ENCODE results near the gene DOCK8.

The DOCK8 gene

GRCh38 chr9:486156-486555, 271.5 kb downstream of the DOCK8 start:
- Histone ChIP-seq H3K27me3 (ENCODE audit: insufficient read depth, low read length) (no peaks in the 10 kb centered on the region), H3K4me1 (ENCODE audit: insufficient read depth, low read length) (no peaks in the 10 kb centered on the region), H3K4me3 (ENCODE audit: low read length) (no peak overlapping the region), H3K9me3 (ENCODE audit: insufficient read depth, low read depth, low read length) (0 out of 2 replicates have a peak, but pooled peaks cover 8% of the 10 kb centered on the region), H3K36me3 (ENCODE audit: insufficient read depth, low read length) (no peaks in the 10 kb centered on the region), H3K9ac (ENCODE audit: low read depth, low read length) (no peak overlapping the region), H3K27ac (ENCODE audit: low read depth, low read length) (no peak overlapping the region)
- 96% methylated on average over 3 of the region's 4 CpGs for WGBS

- H3K27ac ChIP-seq (ENCODE audit: low read depth, low read length), result no peak overlapping the region
- H3K4me3 ChIP-seq (ENCODE audit: low read length), result no peak overlapping the region
- no peaks in the 10 kb centered on the region for H3K4me1 ChIP-seq (ENCODE audit: insufficient read depth, low read length)
- H3K27me3 ChIP-seq (ENCODE audit: insufficient read depth, low read length), result no peaks in the 10 kb centered on the region
- no peaks in the 10 kb centered on the region for H3K36me3 ChIP-seq (ENCODE audit: insufficient read depth, low read length)
- WGBS, result 92% methylated on average over 2 of the region's 2 CpGs
- no peak overlapping the region for H3K9ac ChIP-seq (ENCODE audit: low read depth, low read length)
- H3K9me3 ChIP-seq (ENCODE audit: insufficient read depth, low read depth, low read length), result 0 out of 2 replicates have a peak, but pooled peaks cover 8% of the 10 kb centered on the region
Observed at GRCh38 chr9:487429-487828, 272.8 kb downstream of the DOCK8 start.

- no peak overlapping the region for H3K9ac ChIP-seq (ENCODE audit: low read depth, low read length)
Observed at GRCh38 chr9:488448-488847, 273.8 kb downstream of the DOCK8 start.

GRCh38 chr9:489198-490197, 274.8 kb downstream of the DOCK8 start:
- no peak overlapping the region for H3K4me3 ChIP-seq (ENCODE audit: low read length)
- H3K27me3 ChIP-seq (ENCODE audit: insufficient read depth, low read length), result no peaks in the 10 kb centered on the region
- no peak overlapping the region for H3K9ac ChIP-seq (ENCODE audit: low read depth, low read length)
- H3K27ac ChIP-seq (ENCODE audit: low read depth, low read length), result no peak overlapping the region
- H3K36me3 ChIP-seq (ENCODE audit: insufficient read depth, low read length), result no peaks in the 10 kb centered on the region
- no peaks in the 10 kb centered on the region for H3K4me1 ChIP-seq (ENCODE audit: insufficient read depth, low read length)
- 0 out of 2 replicates have a peak, but pooled peaks cover 4% of the 10 kb centered on the region for H3K9me3 ChIP-seq (ENCODE audit: insufficient read depth, low read depth, low read length)
- 93% methylated on average over 6 of the region's 7 CpGs for WGBS

More at GRCh38 chr9:488448-488847, 273.8 kb downstream of the DOCK8 start:
- no peak overlapping the region for H3K4me3 ChIP-seq (ENCODE audit: low read length)
- H3K36me3 ChIP-seq (ENCODE audit: insufficient read depth, low read length), result no peaks in the 10 kb centered on the region
- WGBS, result 84% methylated on average over 2 of the region's 2 CpGs
- H3K27ac ChIP-seq (ENCODE audit: low read depth, low read length), result no peak overlapping the region
- H3K27me3 ChIP-seq (ENCODE audit: insufficient read depth, low read length), result no peaks in the 10 kb centered on the region
- no peaks in the 10 kb centered on the region for H3K4me1 ChIP-seq (ENCODE audit: insufficient read depth, low read length)
- H3K9me3 ChIP-seq (ENCODE audit: insufficient read depth, low read depth, low read length), result 0 out of 2 replicates have a peak, but pooled peaks cover 8% of the 10 kb centered on the region

- no peak overlapping the region for H3K27ac ChIP-seq (ENCODE audit: low read depth, low read length)
- no peaks in the 10 kb centered on the region for H3K27me3 ChIP-seq (ENCODE audit: insufficient read depth, low read length)
- WGBS, result 100% methylated on average over 1 of the region's 1 CpG
- no peaks in the 10 kb centered on the region for H3K9me3 ChIP-seq (ENCODE audit: insufficient read depth, low read depth, low read length)
- H3K36me3 ChIP-seq (ENCODE audit: insufficient read depth, low read length), result no peaks in the 10 kb centered on the region
- no peak overlapping the region for H3K9ac ChIP-seq (ENCODE audit: low read depth, low read length)
- no peaks in the 10 kb centered on the region for H3K4me1 ChIP-seq (ENCODE audit: insufficient read depth, low read length)
- H3K4me3 ChIP-seq (ENCODE audit: low read length), result no peak overlapping the region
Observed at GRCh38 chr9:494764-495163, 280.1 kb downstream of the DOCK8 start.

- H3K9ac ChIP-seq (ENCODE audit: low read depth, low read length), result no peak overlapping the region
- no peaks in the 10 kb centered on the region for H3K9me3 ChIP-seq (ENCODE audit: insufficient read depth, low read depth, low read length)
- H3K36me3 ChIP-seq (ENCODE audit: insufficient read depth, low read length), result no peaks in the 10 kb centered on the region
- no peaks in the 10 kb centered on the region for H3K27me3 ChIP-seq (ENCODE audit: insufficient read depth, low read length)
- no peak overlapping the region for H3K27ac ChIP-seq (ENCODE audit: low read depth, low read length)
- 10% methylated on average over 1 of the region's 1 CpG for WGBS
- no peak overlapping the region for H3K4me3 ChIP-seq (ENCODE audit: low read length)
- no peaks in the 10 kb centered on the region for H3K4me1 ChIP-seq (ENCODE audit: insufficient read depth, low read length)
Observed at GRCh38 chr9:495739-496138, 281.1 kb downstream of the DOCK8 start.

GRCh38 chr9:503326-503725, 288.7 kb downstream of the DOCK8 start:
- no peak overlapping the region for H3K27ac ChIP-seq (ENCODE audit: low read depth, low read length)
- H3K4me3 ChIP-seq (ENCODE audit: low read length), result peak overlapping the region; percentile 82
- no peaks in the 10 kb centered on the region for H3K9me3 ChIP-seq (ENCODE audit: insufficient read depth, low read depth, low read length)
- 75% methylated on average over 9 of the region's 9 CpGs for WGBS
- no peak overlapping the region; the same call in 1 of the 2 replicates for H3K9ac ChIP-seq (ENCODE audit: low read depth, low read length)
- no peaks in the 10 kb centered on the region for H3K36me3 ChIP-seq (ENCODE audit: insufficient read depth, low read length)
- H3K27me3 ChIP-seq (ENCODE audit: insufficient read depth, low read length), result peaks cover 35% of the 10 kb centered on the region
- peaks cover 18% of the 10 kb centered on the region for H3K4me1 ChIP-seq (ENCODE audit: insufficient read depth, low read length)

GRCh38 chr9:503881-504852, 289.5 kb downstream of the DOCK8 start, which contains the start of gene KANK1:
KANK1 (plus strand) TSS chr9:504695.
- H3K27me3 ChIP-seq (ENCODE audit: insufficient read depth, low read length), result peaks cover 35% of the 10 kb centered on the region
- no peaks in the 10 kb centered on the region for H3K9me3 ChIP-seq (ENCODE audit: insufficient read depth, low read depth, low read length)
- H3K36me3 ChIP-seq (ENCODE audit: insufficient read depth, low read length), result no peaks in the 10 kb centered on the region
- 1% methylated on average over 119 of the region's 119 CpGs for WGBS
- H3K27ac ChIP-seq (ENCODE audit: low read depth, low read length), result peak within 1 kb of the TSS; percentile 20; the same call in 1 of the 2 replicates
- H3K4me1 ChIP-seq (ENCODE audit: insufficient read depth, low read length), result peaks cover 18% of the 10 kb centered on the region
- H3K4me3 ChIP-seq (ENCODE audit: low read length), result peak within 1 kb of the TSS; percentile 82
- peak within 1 kb of the TSS; percentile 68 for H3K9ac ChIP-seq (ENCODE audit: low read depth, low read length)

- Histone ChIP-seq H3K4me3 (ENCODE audit: low read length) (peak overlapping the region; percentile 82), H3K36me3 (ENCODE audit: insufficient read depth, low read length) (no peaks in the 10 kb centered on the region), H3K27me3 (ENCODE audit: insufficient read depth, low read length) (peaks cover 35% of the 10 kb centered on the region), H3K4me1 (ENCODE audit: insufficient read depth, low read length) (peaks cover 18% of the 10 kb centered on the region), H3K27ac (ENCODE audit: low read depth, low read length) (no peak overlapping the region; the same call in 1 of the 2 replicates), H3K9ac (ENCODE audit: low read depth, low read length) (peak overlapping the region; percentile 68), H3K9me3 (ENCODE audit: insufficient read depth, low read depth, low read length) (no peaks in the 10 kb centered on the region)
- under 1% methylated on average over 92 of the region's 92 CpGs for WGBS
Observed at GRCh38 chr9:504921-505740, 290.5 kb downstream of the DOCK8 start.

GRCh38 chr9:505741-506059, 291.0 kb downstream of the DOCK8 start:
- Histone ChIP-seq H3K36me3 (ENCODE audit: insufficient read depth, low read length) (no peaks in the 10 kb centered on the region), H3K4me1 (ENCODE audit: insufficient read depth, low read length) (peaks cover 18% of the 10 kb centered on the region), H3K9ac (ENCODE audit: low read depth, low read length) (peak overlapping the region; percentile 68), H3K27me3 (ENCODE audit: insufficient read depth, low read length) (peaks cover 35% of the 10 kb centered on the region), H3K4me3 (ENCODE audit: low read length) (peak overlapping the region; percentile 82), H3K9me3 (ENCODE audit: insufficient read depth, low read depth, low read length) (no peaks in the 10 kb centered on the region), H3K27ac (ENCODE audit: low read depth, low read length) (no peak overlapping the region)
- WGBS, result 14% methylated on average over 3 of the region's 5 CpGs

Data from HUES64 (cell line).